H1 (cell line): Measurements from ENCODE around the gene INHA. TPM values are rescaled to one million over a fixed set of nuclear protein-coding genes. Genes with fewer than 3 reads are reported as not detected.

Experiments used
- ATF2 ChIP-seq: IDR thresholded peaks from 2 replicates; pipeline ENCODE4 v1.6.1; 2012; ENCODE audit warnings: low read length, inconsistent platforms
- BRCA1 ChIP-seq: IDR thresholded peaks from 2 replicates; pipeline ENCODE4 v1.6.1; 2012; ENCODE audit warnings: low read depth, low read length, improper control_type of control experiment
- CBX8 ChIP-seq: fragments of 300-800, 300-1000 bp; sonication (generic); IDR thresholded peaks from 2 replicates; pipeline ENCODE4 v1.7.1; 2016; ENCODE audit warnings: low read depth, low read length, borderline replicate concordance
- CREB1 ChIP-seq: IDR thresholded peaks from 2 replicates; pipeline ENCODE4 v1.6.1; 2012; ENCODE audit warnings: inconsistent platforms
- CTCF ChIP-seq, 3 experiments: IDR thresholded peaks; 1 replicate in 2 of 3; 2 replicates in 1 of 3; pipeline versions ENCODE4 v1.5.1 to v1.6.1; 2011; ENCODE audit warnings: low read length in 3 of 3, mild to moderate bottlenecking in 3 of 3, inconsistent platforms in 2 of 3, low read depth in 1 of 3, moderate library complexity in 1 of 3; ENCODE audit not compliant: insufficient read depth in 1 of 3; ENCODE audit errors: control extremely low read depth in 1 of 3
- FOSL1 ChIP-seq: IDR thresholded peaks from 2 replicates; pipeline ENCODE4 v1.6.1; 2011; ENCODE audit warnings: mild to moderate bottlenecking, low read depth, low read length, moderate library complexity; ENCODE audit not compliant: insufficient read depth
- HDAC2 ChIP-seq, 2 experiments: fragments of 300-600 bp in 1 of 2; sonication (generic) in 1 of 2; IDR thresholded peaks; 2 replicates each; pipeline ENCODE4 v1.6.1; 2011 to 2012; ENCODE audit warnings: low read depth in 2 of 2, low read length in 2 of 2, mild to moderate bottlenecking in 2 of 2, moderate library complexity in 2 of 2, borderline replicate concordance in 1 of 2, inconsistent platforms in 1 of 2
- KDM1A ChIP-seq: fragments of 200-600, 300-600 bp; sonication (generic); IDR thresholded peaks from 2 replicates; pipeline ENCODE4 v1.7.1; 2016; ENCODE audit warnings: mild to moderate bottlenecking, low read length, borderline replicate concordance
- MAFK ChIP-seq: IDR thresholded peaks from 2 replicates; pipeline ENCODE4 v1.6.1; 2012; ENCODE audit warnings: low read depth, mild to moderate bottlenecking, improper control_type of control experiment, low read length
- NANOG ChIP-seq: IDR thresholded peaks from 2 replicates; pipeline ENCODE4 v1.6.1; 2011; ENCODE audit warnings: low read length, low read depth, mild to moderate bottlenecking, inconsistent platforms; ENCODE audit not compliant: insufficient read depth, poor library complexity, severe bottlenecking
- POLR2A ChIP-seq, 2 experiments: IDR thresholded peaks; 1 replicate in 1 of 2; 2 replicates in 1 of 2; pipeline ENCODE4 v1.6.1; 2011; ENCODE audit warnings: low read depth in 2 of 2, low read length in 2 of 2, mild to moderate bottlenecking in 2 of 2; ENCODE audit errors: control extremely low read depth in 1 of 2
- RNF2 ChIP-seq: fragments of 200-900, 300-1000 bp; sonication (generic); IDR thresholded peaks from 2 replicates; pipeline ENCODE4 v1.7.1; 2016; ENCODE audit warnings: borderline replicate concordance, low read depth, mild to moderate bottlenecking, antibody characterized with exemption, low read length; ENCODE audit not compliant: poor library complexity, severe bottlenecking; ENCODE audit errors: missing control alignments
- SIRT6 ChIP-seq: IDR thresholded peaks from one replicate; pipeline ENCODE4 v1.7.1; 2012; ENCODE audit warnings: low read length, inconsistent platforms
- SIX5 ChIP-seq: IDR thresholded peaks from 2 replicates; pipeline ENCODE4 v1.6.1; 2011; ENCODE audit warnings: mild to moderate bottlenecking, low read depth, low read length
- SP2 ChIP-seq: IDR thresholded peaks from 2 replicates; pipeline ENCODE4 v1.6.1; 2012; ENCODE audit warnings: mild to moderate bottlenecking, low read length, inconsistent platforms
- TAF1 ChIP-seq: IDR thresholded peaks from 2 replicates; pipeline ENCODE4 v1.6.1; 2011; ENCODE audit warnings: mild to moderate bottlenecking, low read depth, low read length
- TAF7 ChIP-seq: optimal IDR thresholded peaks from 2 replicates; pipeline ENCODE3; 2011; ENCODE audit warnings: low read depth, mild to moderate bottlenecking, inconsistent platforms, low read length, moderate library complexity, borderline replicate concordance
- TBP ChIP-seq: IDR thresholded peaks from 2 replicates; pipeline ENCODE4 v1.6.1; 2011; ENCODE audit warnings: low read depth, low read length, improper control_type of control experiment
- TEAD4 ChIP-seq: IDR thresholded peaks from 2 replicates; pipeline ENCODE4 v1.6.1; 2012; ENCODE audit warnings: low read depth, low read length, inconsistent platforms, mixed read lengths
- polyA plus RNA-seq, 7 experiments: library from polyadenylated mRNA; depleted of rRNA in 3 of 7; stranded (reverse) in 5 of 7; unstranded in 2 of 7; fragments of >200 nt in 5 of 7; fragments of 200-250 nt in 2 of 7; gene quantifications; 1 replicate in 5 of 7; 2 replicates in 1 of 7; 4 replicates in 1 of 7; pipeline versions ENCODE4 v1.2.1 to v1.2.3, GENCODE V29; 2011 to 2013; ENCODE audit warnings: missing spikeins in 2 of 7, mixed read lengths in 2 of 7
- total RNA-seq: library from RNA; stranded (reverse); fragmentation: NEBNext Ultra II Directional; extraction: Animal tissue kit (Norgen Biotek cat#: 25700); gene quantifications from 2 replicates; pipeline ENCODE4 v1.2.1, GENCODE V29; 2021

INHA gene
- total and polyA plus RNA-seq, 2 of the 8 experiments (the other 6 are each of a cell fraction or from before 2014, with no cell fraction given) = 0.65 to 2.7 TPM

GRCh38 chr2:219543596-219544358 is 28.3 kb upstream of the INHA start, which contains the start of the genes CHPF and TMEM198 (continued):
- TF ChIP-seq KDM1A = no peak
- peak; percentile 66 for TF ChIP-seq TAF1
- TF ChIP-seq CBX8 = no peak
- no peak for TF ChIP-seq SIX5
- TF ChIP-seq BRCA1 = peak; percentile 52; the same call in 1 of the 2 replicates
- TF ChIP-seq CREB1 = peak; percentile 99
- TF ChIP-seq TAF7 = peak; percentile 44
- TF ChIP-seq SIRT6 = no peak
- TF ChIP-seq ATF2 = peak; percentile 84; the same call in 1 of the 2 replicates
- TF ChIP-seq MAFK = no peak
- peak; percentile 12 for TF ChIP-seq NANOG
- TF ChIP-seq RNF2 = no peak
- TF ChIP-seq TBP = no peak; the same call in 1 of the 2 replicates
- peak in 1 of 2 experiments; percentile 60; a peak in 2 of 3 replicates for TF ChIP-seq POLR2A (IDR thresholded peaks at IDR 0.05; ENCODE audit: control extremely low read depth in 1 of 2, low read depth in 2 of 2, low read length in 2 of 2)
- no peak; a peak in 1 of 4 replicates for TF ChIP-seq HDAC2 (IDR thresholded peaks at IDR 0.05; ENCODE audit: borderline replicate concordance in 1 of 2, low read depth in 2 of 2, low read length in 2 of 2)
- TF ChIP-seq SP2 = no peak
- TF ChIP-seq CTCF (IDR thresholded peaks at IDR 0.05; ENCODE audit: control extremely low read depth in 1 of 3, insufficient read depth in 1 of 3, low read depth in 1 of 3, low read length in 3 of 3) = no peak
- TF ChIP-seq TEAD4 = no peak
- TF ChIP-seq FOSL1 = no peak
